Skeletal muscle cell (primary cell): Measurements from ENCODE around the gene C3orf70.

Experiments
- DNase-seq: peaks from one replicate; pipeline ENCODE4 v3.0.0-alpha.2; 2010; ENCODE audit warnings: low read depth
- H3K4me3 ChIP-seq: 2 replicates; pipeline ENCODE4 v1.5.1; 2011; ENCODE audit warnings: low read depth, mild to moderate bottlenecking, control low read depth, low read length, moderate library complexity

C3orf70 gene

DNA sequence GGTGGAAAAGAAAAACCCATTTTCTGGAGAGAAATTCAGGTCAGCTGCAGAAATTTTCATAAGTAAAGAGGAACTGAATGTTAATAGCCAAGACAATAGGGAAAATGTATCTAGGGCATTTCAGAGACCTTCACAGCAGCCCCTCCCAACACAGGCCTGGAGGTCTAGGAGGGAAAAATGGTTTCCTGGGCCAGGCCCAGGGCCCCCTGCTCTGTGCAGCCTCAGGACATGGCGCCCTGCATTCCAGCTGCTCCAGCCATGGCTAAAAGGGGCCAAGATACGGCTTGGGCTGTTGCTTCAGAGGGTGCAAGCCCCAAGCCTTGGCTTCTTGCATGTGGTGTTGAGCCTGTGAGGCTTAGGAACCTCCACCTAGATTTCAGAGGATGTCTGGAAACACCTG is 92.2 kb downstream of the C3orf70 start:
- no peak for DNase-seq
- no peak overlapping the region for H3K4me3 ChIP-seq

DNA sequence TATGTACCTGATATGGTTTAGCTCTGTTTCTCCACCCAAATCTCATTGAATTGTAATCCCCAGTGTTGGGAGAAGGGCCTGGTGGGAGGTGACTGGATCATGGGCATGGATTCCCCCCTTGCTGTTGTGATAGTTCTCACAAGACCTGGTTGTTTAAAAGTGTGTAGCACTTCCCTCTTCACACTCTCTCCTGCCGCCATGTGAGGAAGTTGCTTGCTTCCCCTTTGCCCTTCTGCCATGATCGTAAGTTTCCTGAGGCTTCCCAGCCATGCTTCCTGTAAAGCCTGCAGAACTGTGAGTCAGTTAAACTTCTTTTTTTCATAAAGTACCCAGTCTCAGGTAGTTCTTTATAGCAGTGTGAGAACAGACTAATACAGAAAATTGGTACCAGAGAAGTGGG is 93.1 kb downstream of the C3orf70 start:
- no peak for DNase-seq
- no peak overlapping the region for H3K4me3 ChIP-seq

DNA sequence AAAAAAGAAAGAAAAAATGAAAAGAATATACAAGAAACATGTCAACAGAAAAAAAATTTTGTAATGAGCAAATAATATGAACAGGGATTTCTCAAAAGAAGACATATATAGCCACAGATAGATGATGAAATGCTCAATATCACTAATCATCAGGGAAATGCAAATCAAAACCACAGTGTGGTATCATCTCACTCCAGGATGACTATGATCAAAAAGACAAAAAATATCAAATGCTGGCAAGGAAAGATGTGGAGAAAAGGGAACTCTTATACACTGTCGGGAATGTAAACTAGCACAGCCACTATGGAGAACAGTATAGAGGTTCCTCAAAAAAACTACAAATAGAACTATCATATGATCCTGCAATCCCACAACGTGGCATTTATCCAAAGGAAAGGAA is 94.1 kb downstream of the C3orf70 start:
- no peak overlapping the region for H3K4me3 ChIP-seq
- DNase-seq, result no peak

DNA sequence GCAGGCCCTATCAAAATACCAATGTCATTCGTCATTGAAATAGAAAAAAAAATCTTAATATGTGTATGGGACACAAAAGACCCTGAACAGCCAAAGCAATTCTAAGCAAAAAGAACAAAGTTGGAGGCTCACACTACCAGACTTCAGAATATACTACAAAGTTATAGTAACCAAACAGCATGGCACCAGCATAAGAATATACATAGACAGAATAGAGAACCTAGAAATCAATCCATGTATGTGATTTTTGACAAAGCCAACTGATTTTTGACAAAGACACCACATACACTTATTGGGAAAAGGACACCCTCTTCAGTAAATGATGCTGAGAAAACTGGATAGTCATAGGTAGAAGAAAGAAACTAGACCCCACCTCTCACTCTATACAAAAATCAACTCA is 95.0 kb downstream of the C3orf70 start:
- no peak for DNase-seq
- H3K4me3 ChIP-seq, result no peak overlapping the region

DNA sequence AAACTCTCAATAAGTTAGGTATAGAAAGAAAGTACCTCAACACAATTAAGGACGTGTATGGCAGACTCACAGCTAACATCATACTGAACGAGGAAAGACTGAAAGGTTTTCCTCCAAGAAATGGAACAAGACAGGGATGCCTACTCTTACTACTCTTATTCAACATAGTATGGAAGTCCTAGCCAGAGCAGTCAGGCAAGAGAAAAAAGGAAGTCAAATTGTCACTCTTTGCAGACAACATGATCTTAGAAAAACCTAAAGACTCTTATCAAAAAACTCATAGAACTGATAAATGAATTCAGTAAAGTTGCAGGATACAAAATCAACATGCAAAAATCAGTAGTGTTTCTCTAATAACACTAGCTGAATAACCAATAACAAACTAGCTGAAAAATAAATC is 96.0 kb downstream of the C3orf70 start:
- no peak overlapping the region for H3K4me3 ChIP-seq
- DNase-seq, result no peak

DNA sequence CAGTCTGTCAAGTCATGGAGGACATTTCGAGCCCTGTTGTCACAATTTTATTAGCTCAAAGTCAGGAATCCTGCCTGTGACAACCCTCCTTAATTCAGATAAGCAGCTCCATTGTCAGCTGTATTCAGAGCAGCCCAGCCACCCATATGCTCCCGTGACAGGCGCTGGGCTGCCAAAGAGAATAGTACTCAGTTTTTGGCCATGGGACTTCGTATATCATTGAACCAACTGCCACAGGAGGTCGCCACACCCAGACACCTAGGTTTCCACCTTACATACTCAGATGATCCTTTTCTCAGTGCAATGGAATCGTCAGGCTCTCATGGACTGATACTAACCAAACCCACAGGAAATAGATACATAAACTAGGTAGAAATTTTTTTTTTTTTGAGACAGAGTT is 100.2 kb downstream of the C3orf70 start:
- DNase-seq, result no peak
- no peak overlapping the region for H3K4me3 ChIP-seq

DNA sequence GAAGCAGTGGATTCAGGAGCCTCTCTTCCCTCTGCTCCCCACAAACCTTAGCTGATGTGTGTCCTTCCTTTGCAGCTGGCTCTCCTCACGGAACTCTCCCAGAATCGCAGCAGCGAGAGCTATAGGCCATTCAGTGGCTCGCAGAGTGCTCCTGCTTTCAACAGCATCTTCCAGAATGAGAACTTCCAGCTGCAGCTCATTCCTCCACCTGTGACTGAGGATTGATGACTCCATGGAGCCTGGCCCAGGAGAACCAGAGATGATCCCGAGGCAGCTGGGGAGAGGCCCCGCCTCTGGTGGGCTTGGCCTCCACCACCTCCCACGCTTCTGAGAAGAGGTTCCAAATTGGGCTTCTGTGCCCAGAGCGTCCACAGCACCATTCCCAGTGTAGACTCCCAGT is 101.1 kb downstream of the C3orf70 start:
- DNase-seq, result no peak
- H3K4me3 ChIP-seq, result no peak overlapping the region

DNA sequence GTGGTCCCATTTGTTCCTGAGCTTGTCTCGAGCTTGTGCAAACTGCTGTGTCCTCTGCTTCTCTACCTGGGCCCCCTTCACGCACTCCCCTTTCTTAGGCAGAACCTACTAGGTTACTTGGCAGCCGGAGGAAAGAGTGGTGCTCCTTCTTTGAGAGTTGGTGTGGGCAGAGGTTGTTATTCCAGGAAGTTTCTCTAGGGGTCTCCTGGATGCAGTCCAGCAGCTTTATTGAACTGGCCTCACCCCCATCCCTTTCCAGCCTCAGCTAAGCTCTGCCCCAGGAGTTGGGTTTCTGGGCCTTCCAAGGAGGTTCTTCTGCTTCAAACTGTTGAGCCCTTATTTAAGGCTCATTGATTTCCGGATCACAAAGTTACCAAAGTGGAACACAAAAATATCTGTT is 103.2 kb downstream of the C3orf70 start:
- no peak for DNase-seq
- H3K4me3 ChIP-seq, result no peak overlapping the region

DNA sequence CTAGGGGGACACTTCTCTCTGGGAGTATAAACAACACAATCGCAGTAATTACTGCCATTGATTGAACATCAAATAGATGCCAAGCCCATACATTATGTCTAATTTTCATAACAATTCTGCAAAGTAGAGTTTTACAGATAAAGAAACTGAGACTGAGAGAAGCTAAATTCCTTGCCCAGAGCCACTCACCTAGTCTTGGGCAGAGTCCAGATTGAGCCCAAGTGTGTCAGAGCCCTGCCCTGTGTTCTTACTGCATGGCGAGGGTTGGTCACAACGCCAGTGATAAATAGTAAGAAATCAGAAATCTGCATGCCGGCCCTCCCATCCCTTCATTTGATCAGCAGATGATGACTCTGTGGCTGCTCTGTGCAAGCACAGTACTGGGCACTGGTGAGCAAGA is 106.3 kb downstream of the C3orf70 start:
- no peak for DNase-seq
- H3K4me3 ChIP-seq, result no peak overlapping the region

- H3K4me3 ChIP-seq, result no peak overlapping the region
These were observed 106.7 kb downstream of the C3orf70 start for GRCh38 chr3:185046164-185046515.

DNA sequence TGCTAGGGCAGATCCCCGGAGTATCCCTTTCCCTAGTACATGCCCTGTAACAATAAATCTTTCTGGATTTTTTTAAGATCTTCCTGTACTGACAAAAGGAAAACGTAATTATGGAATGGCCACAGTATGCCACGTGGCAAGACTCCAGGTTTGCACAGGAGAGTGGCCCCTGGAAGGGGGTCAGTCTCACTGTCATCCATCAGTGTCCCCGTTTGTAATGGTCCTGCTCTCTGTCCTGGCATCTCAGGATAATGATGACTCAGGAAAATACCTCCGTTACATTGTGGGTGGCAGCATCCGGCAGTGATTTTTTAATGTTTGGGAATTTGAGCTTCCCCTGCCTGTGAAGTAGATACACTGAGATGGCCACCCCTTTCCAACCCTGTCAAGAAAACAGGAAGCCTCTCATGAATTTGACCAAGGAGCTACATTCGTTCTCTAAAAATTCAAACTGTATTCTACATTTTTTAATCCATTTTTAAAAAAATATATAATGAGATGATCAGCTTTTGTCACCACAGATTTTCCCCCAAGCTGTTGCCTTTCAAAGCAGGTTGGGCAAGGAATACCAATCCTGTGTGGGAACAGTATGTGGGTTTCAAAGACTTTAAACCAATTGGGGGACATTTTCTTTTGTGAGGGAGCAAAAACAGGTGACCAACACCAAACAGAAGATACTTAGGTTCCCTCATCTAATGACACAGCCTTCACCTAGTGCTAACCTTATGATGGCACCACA is 110.4 kb downstream of the C3orf70 start:
- no peak for DNase-seq
- no peak overlapping the region for H3K4me3 ChIP-seq

More at GRCh38 chr3:185046164-185046515, 106.7 kb downstream of the C3orf70 start:
- DNase-seq, result no peak

DNA sequence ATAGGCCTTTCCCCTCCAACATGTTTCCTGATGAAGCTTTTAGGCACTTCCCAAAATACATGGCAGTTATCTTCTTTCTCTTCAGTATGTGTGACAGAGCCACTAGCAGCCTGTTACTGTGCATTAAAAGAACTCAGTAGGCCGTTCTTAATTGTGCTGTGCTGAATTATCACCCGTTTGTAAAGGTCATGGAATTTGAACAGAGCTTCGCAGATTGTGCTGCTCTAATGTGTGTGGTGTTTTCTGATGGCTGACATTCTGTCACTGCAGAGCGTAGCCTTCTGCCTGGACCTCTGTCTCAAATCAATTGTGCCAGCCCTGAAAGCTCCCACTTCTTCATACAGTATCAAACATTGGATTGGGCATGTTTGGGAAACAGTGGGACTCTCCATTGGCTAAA is 111.3 kb downstream of the C3orf70 start:
- H3K4me3 ChIP-seq, result no peak overlapping the region
- DNase-seq, result no peak

DNA sequence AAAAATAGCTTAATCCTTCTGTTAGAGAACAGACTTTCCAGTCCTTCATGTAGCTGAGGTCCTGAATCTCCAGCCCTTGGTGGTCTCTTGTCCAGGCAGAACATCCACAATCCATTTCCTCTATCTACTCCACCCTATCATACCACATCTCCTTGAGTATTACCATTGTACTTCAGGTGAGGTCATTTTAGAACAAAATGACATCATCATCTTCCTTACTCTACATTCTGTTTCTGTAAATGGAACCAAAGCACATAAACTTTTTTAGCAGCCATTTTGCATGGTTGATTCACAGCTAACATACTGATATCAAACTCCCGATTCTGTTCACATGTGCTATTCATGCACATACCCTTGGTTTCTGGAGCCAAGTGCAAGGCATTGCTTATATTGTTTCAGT is 112.4 kb downstream of the C3orf70 start:
- DNase-seq, result no peak
- H3K4me3 ChIP-seq, result no peak overlapping the region

GRCh38 chr3:185037801-185038200 is 115.1 kb downstream of the C3orf70 start:
- no peak for DNase-seq
- H3K4me3 ChIP-seq, result no peak overlapping the region

DNA sequence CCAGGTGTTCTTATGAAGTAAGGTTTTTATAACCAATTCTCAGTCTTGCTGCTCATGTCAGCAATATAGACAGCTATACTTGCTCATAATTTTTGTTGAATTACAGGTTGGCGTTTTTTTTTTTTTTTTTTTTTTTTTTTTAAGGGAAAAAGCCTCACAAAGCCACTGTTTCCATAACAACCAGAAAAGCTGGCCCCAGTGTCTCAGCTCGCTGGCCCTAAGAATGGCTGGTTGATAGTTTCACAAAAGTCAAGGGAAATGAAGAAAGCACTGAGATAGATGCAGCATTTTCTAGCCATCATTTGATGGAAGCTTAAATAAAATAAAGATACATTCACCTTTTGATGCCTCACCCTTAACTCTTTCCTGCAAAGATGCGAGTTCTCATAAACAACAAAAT is 121.9 kb downstream of the C3orf70 start:
- H3K4me3 ChIP-seq, result no peak overlapping the region
- no peak for DNase-seq

DNA sequence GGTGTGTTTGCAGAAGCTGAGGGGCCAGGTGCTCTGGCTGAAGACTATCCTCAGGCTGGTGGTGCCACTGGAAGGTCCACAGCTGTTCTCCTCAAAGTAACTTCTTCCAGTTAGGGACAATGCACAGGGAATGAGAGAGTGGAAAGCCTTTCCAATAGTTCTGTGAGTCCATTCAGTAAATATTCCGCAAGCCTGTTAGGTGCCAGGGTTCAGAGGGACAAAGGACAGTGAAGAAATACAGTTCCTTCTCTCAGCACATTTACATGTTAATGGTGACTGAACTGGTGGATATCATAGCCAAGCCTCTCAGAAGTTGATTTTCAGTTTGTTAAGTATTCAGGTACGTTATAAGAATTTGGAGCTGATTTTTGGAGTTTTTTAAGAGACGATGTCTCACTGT is 122.5 kb downstream of the C3orf70 start:
- no peak overlapping the region for H3K4me3 ChIP-seq
- DNase-seq, result no peak

DNA sequence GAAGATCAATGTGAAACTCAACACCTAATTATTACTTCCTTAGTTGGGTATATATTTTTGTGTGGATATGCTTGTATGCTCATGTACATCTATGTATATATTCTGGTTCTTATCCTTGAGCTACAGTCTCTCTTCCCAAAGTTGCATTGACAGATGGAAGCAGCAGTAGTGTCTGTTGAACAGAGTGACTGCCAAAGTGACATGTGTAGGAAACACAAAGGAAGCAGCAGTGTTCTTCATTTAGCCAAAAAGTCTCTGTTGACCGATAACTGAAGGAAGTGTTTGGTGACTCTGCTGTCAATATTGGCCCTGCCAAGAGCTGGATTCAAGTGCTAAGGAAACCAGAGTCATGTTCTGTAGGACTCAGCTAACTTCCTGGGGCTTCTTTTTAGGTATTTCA is 123.8 kb downstream of the C3orf70 start:
- no peak for DNase-seq
- H3K4me3 ChIP-seq, result no peak overlapping the region

GRCh38 chr3:185028121-185028520 is 124.7 kb downstream of the C3orf70 start:
- no peak overlapping the region for H3K4me3 ChIP-seq
- no peak for DNase-seq
